Peyer's patch (tissue), 4 donors: Measurements from ENCODE around the gene IFT81.

Experiments used
- CTCF ChIP-seq, 6 experiments: fragments of 450-650 bp in 4 of 6; fragments of 200-600 bp in 2 of 6; sonication (generic) in 1 of 6; IDR thresholded peaks; one replicate each; pipeline ENCODE4 v1.5.1; 2017 to 2019; ENCODE audit warnings: antibody characterized with exemption in 6 of 6, mild to moderate bottlenecking in 3 of 6, moderate library complexity in 1 of 6
- POLR2A ChIP-seq, 2 donors: fragments of 450-650 bp; IDR thresholded peaks; one replicate each; pipeline ENCODE4 v1.5.1; 2017; ENCODE audit warnings: antibody characterized with exemption in 2 of 2, mild to moderate bottlenecking in 2 of 2, moderate library complexity in 2 of 2

- no peak for TF ChIP-seq CTCF (IDR thresholded peaks at IDR 0.05)
- TF ChIP-seq POLR2A (IDR thresholded peaks at IDR 0.05) = no peak
Observed at GRCh38 chr12:110077800-110078199, 46.4 kb upstream of the IFT81 start.
